HG03064 (cell line): ENCODE measurements around the gene SLC12A5.
"Not testable (repeated sequence)": the region's sequence is repeated elsewhere in the genome, so short reads cannot be mapped to it uniquely, and the experiment has no call there.

ENCODE experiments used
- ATAC-seq: cut with Tn5 transposase; IDR thresholded peaks from one replicate; pipeline ENCODE4 v1.9.1; 2021; ENCODE audit warnings: low read depth; ENCODE audit not compliant: unreplicated experiment

The SLC12A5 gene

GRCh38 chr20:46073443-46073842, 44.4 kb downstream of the SLC12A5 start:
- no peak for ATAC-seq

GRCh38 chr20:46074006-46074405, 45.0 kb downstream of the SLC12A5 start:
- ATAC-seq, result no peak

GRCh38 chr20:46076806-46077205, 47.8 kb downstream of the SLC12A5 start:
- ATAC-seq, result no peak

GRCh38 chr20:46077642-46078305, 48.8 kb downstream of the SLC12A5 start:
- ATAC-seq, result no peak

- ATAC-seq, result no peak
Observed at GRCh38 chr20:46078954-46079353, 49.9 kb downstream of the SLC12A5 start.

GRCh38 chr20:46081074-46081473, 52.1 kb downstream of the SLC12A5 start:
- no peak for ATAC-seq

- ATAC-seq, result no peak
Observed at GRCh38 chr20:46083101-46083500, 54.1 kb downstream of the SLC12A5 start.

GRCh38 chr20:46083531-46084061, 54.6 kb downstream of the SLC12A5 start:
- ATAC-seq, result no peak

- no peak for ATAC-seq
Observed at GRCh38 chr20:46084805-46085178, 55.8 kb downstream of the SLC12A5 start.

GRCh38 chr20:46085179-46085851, 56.3 kb downstream of the SLC12A5 start:
- ATAC-seq, result no peak

- no peak for ATAC-seq
Observed at GRCh38 chr20:46087161-46087560, 58.1 kb downstream of the SLC12A5 start.

GRCh38 chr20:46088409-46089166, 59.6 kb downstream of the SLC12A5 start:
- ATAC-seq, result peak; percentile 8

- ATAC-seq, result peak; percentile 17
Observed at GRCh38 chr20:46089167-46089416, 60.1 kb downstream of the SLC12A5 start.

GRCh38 chr20:46089417-46090388, 60.7 kb downstream of the SLC12A5 start, which contains the start of gene NCOA5:
NCOA5 (minus strand) TSS chr20:46089962; CDS start chr20:46079424, 10,538 bp downstream.
- ATAC-seq, result peak; percentile 72

GRCh38 chr20:46091622-46092535, 62.9 kb downstream of the SLC12A5 start:
- not testable (repeated sequence) for ATAC-seq

- no peak for ATAC-seq
Observed at GRCh38 chr20:46093531-46093930, 64.5 kb downstream of the SLC12A5 start.

GRCh38 chr20:46099491-46100287, 70.7 kb downstream of the SLC12A5 start:
- ATAC-seq, result no peak

- not testable (repeated sequence) for ATAC-seq
Observed at GRCh38 chr20:46100444-46100843, 71.4 kb downstream of the SLC12A5 start.
